Keratinocyte (primary cell): Measurements from ENCODE around the gene GPAT3. TPM values are rescaled to one million over a fixed set of nuclear protein-coding genes. Genes with fewer than 3 reads are reported as not detected.

Experiments used
- DNase-seq: peaks from one replicate; pipeline ENCODE4 v3.0.0-alpha.2; 2011; ENCODE audit warnings: low read depth, missing footprints, low spot score
- FAIRE-seq: peaks from 2 replicates; lab custom pipeline; 2011; peaks lifted over from hg19 to GRCh38; lab: Jason Lieb, UNC
- H2AFZ ChIP-seq: 2 replicates; pipeline ENCODE4 v1.6.0; 2012; ENCODE audit warnings: low read length, control low read depth, inconsistent platforms; ENCODE audit not compliant: control insufficient read depth
- H3K27ac ChIP-seq: 2 replicates; pipeline ENCODE4 v1.5.1; 2011; ENCODE audit warnings: low read length; ENCODE audit not compliant: control insufficient read depth, insufficient read depth
- H3K27me3 ChIP-seq: 3 replicates; pipeline ENCODE4 v1.6.0; 2011; ENCODE audit warnings: low read length; ENCODE audit not compliant: control insufficient read depth, insufficient read depth; ENCODE audit errors: extremely low read depth
- H3K36me3 ChIP-seq, 2 experiments: 2 replicates in 1 of 2; 3 replicates in 1 of 2; pipeline ENCODE4 v1.5.1; 2011; ENCODE audit warnings: low read length in 2 of 2, mild to moderate bottlenecking in 1 of 2; ENCODE audit not compliant: control insufficient read depth in 2 of 2, insufficient read depth in 2 of 2; ENCODE audit errors: extremely low read depth in 1 of 2
- H3K4me1 ChIP-seq: 3 replicates; pipeline ENCODE4 v1.5.1; 2011; ENCODE audit warnings: low read length; ENCODE audit not compliant: control insufficient read depth, insufficient read depth; ENCODE audit errors: extremely low read depth
- H3K4me2 ChIP-seq: 3 replicates; pipeline ENCODE4 v1.6.0; 2011; ENCODE audit warnings: low read depth, low read length; ENCODE audit not compliant: control insufficient read depth, insufficient read depth; ENCODE audit errors: extremely low read depth
- H3K4me3 ChIP-seq, 3 experiments: fragments of 200-600 bp in 1 of 3; sonication (generic) in 1 of 3; 2 replicates in 2 of 3; 3 replicates in 1 of 3; pipeline ENCODE4 v1.5.1; 2011 to 2016; ENCODE audit warnings: low read length in 3 of 3, mild to moderate bottlenecking in 3 of 3, control low read depth in 2 of 3, inconsistent platforms in 1 of 3, low read depth in 1 of 3, mixed read lengths in 1 of 3, mixed run types in 1 of 3, moderate library complexity in 1 of 3; ENCODE audit not compliant: control insufficient read depth in 2 of 3, insufficient read depth in 2 of 3; ENCODE audit errors: extremely low read depth in 1 of 3
- H3K79me2 ChIP-seq: 2 replicates; pipeline ENCODE4 v1.6.0; 2012; ENCODE audit warnings: low read length; ENCODE audit not compliant: control insufficient read depth, insufficient read depth
- H3K9ac ChIP-seq: 3 replicates; pipeline ENCODE4 v1.6.0; 2011; ENCODE audit warnings: low read length; ENCODE audit not compliant: control insufficient read depth, insufficient read depth; ENCODE audit errors: extremely low read depth
- H3K9me1 ChIP-seq: 3 replicates; pipeline ENCODE4 v1.6.0; 2011; ENCODE audit warnings: low read length; ENCODE audit not compliant: control insufficient read depth, insufficient read depth; ENCODE audit errors: extremely low read depth
- H3K9me3 ChIP-seq: 2 replicates; pipeline ENCODE4 v1.5.1; 2012; ENCODE audit warnings: low read depth, low read length; ENCODE audit not compliant: control insufficient read depth
- H4K20me1 ChIP-seq: 3 replicates; pipeline ENCODE4 v1.6.0; 2011; ENCODE audit warnings: low read length; ENCODE audit not compliant: control insufficient read depth, insufficient read depth; ENCODE audit errors: extremely low read depth
- CTCF ChIP-seq, 3 experiments: IDR thresholded peaks in 1 of 3; conservative IDR thresholded peaks in 1 of 3; optimal IDR thresholded peaks in 1 of 3; 2 replicates in 2 of 3; 3 replicates in 1 of 3; pipeline versions ENCODE3 to v1.5.1; 2011; ENCODE audit warnings: low read length in 3 of 3, mild to moderate bottlenecking in 3 of 3, moderate library complexity in 2 of 3, control low read depth in 1 of 3, inconsistent platforms in 1 of 3; ENCODE audit not compliant: insufficient read depth in 2 of 3; ENCODE audit errors: extremely low read depth in 1 of 3
- EZH2 ChIP-seq: IDR thresholded peaks from one replicate; pipeline ENCODE4 v1.6.1; 2012; ENCODE audit warnings: inconsistent platforms, mild to moderate bottlenecking, low read length, moderate library complexity
- dilution Hi-C: fragments of 300-500 bp; cut with MboI; formaldehyde crosslinking; loops from one replicate; pipeline ENCODE4 v1.7.0; 2020; ENCODE audit warnings: low sequenced_read_pairs; ENCODE audit not compliant: extremely low pct_ligation_motif_present
- polyA plus RNA-seq, 5 experiments: library from polyadenylated mRNA; depleted of rRNA in 3 of 5; stranded (reverse) in 3 of 5; stranded (forward) in 1 of 5; unstranded in 1 of 5; fragments of >200 nt; gene quantifications; 1 replicate in 1 of 5; 2 replicates in 3 of 5; 3 replicates in 1 of 5; pipeline versions ENCODE4 v1.2.1 to v1.2.3, GENCODE V29; 2011 to 2012; ENCODE audit warnings: missing spikeins in 2 of 5, low read depth in 1 of 5, low replicate concordance in 1 of 5

Gene GPAT3
- polyA plus RNA-seq, 1 donor (not counting 4 experiments of a cell fraction or from before 2014, with no cell fraction given): 2.4 TPM

DNA sequence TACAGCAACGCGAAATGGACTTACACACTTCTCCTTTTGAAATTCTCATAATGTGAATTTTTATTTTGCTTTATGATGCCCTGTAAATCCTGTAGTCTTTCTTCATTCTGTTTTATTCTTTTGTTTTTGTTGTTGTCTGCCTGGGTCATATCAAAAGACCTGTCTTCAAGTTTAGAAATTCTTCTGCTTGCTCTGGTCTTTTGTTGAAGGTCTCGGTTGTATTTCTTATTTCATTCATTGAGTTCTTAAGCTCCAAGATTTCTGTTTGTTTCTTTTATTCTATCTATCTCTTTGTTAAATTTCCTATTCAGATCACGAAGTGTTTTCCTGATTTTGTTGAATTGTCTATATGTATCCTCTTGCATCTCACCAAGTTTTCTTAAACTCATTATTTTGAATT is 78.1 kb downstream of the GPAT3 start:
- dilution Hi-C loops: no loop called here
- no peaks in the 10 kb centered on the region for H3K9me3 ChIP-seq
- H3K9ac ChIP-seq: no peak overlapping the region
- H2AFZ ChIP-seq: no peak overlapping the region
- no peaks in the 10 kb centered on the region for H4K20me1 ChIP-seq
- no peaks in the 10 kb centered on the region for H3K79me2 ChIP-seq
- DNase-seq (no peak), FAIRE-seq (no peak)
- no peak overlapping the region for H3K4me2 ChIP-seq
- no peaks in the 10 kb centered on the region for H3K36me3 ChIP-seq
- no peak overlapping the region for H3K4me3 ChIP-seq
- TF ChIP-seq CTCF (optimal IDR thresholded peaks at IDR 0.05 in 1 of 3, IDR thresholded peaks at IDR 0.05 in 1 of 3, conservative IDR thresholded peaks at IDR 0.05 in 1 of 3; ENCODE audit: extremely low read depth in 1 of 3, insufficient read depth in 2 of 3, low read length in 3 of 3): no peak
- TF ChIP-seq EZH2: no peak
- H3K27ac ChIP-seq: no peak overlapping the region
- peaks cover 14% of the 10 kb centered on the region for H3K4me1 ChIP-seq
- no peaks in the 10 kb centered on the region for H3K27me3 ChIP-seq
- no peaks in the 10 kb centered on the region for H3K9me1 ChIP-seq

- no peaks in the 10 kb centered on the region for H3K9me1 ChIP-seq
- no peak overlapping the region for H2AFZ ChIP-seq
- no peak overlapping the region for H3K4me3 ChIP-seq
- no peak overlapping the region for H3K9ac ChIP-seq
- no peak for TF ChIP-seq CTCF (optimal IDR thresholded peaks at IDR 0.05 in 1 of 3, IDR thresholded peaks at IDR 0.05 in 1 of 3, conservative IDR thresholded peaks at IDR 0.05 in 1 of 3; ENCODE audit: extremely low read depth in 1 of 3, insufficient read depth in 2 of 3, low read length in 3 of 3)
- no peak for TF ChIP-seq EZH2
- H3K4me1 ChIP-seq: peaks cover 21% of the 10 kb centered on the region
- H3K9me3 ChIP-seq: peaks cover 4% of the 10 kb centered on the region
- H3K27me3 ChIP-seq: no peaks in the 10 kb centered on the region
- H4K20me1 ChIP-seq: no peaks in the 10 kb centered on the region
- dilution Hi-C loops: no loop called here
- H3K27ac ChIP-seq: no peak overlapping the region
- H3K4me2 ChIP-seq: no peak overlapping the region
- no peak for DNase-seq
- no peak for FAIRE-seq
- no peaks in the 10 kb centered on the region for H3K79me2 ChIP-seq
- H3K36me3 ChIP-seq: no peaks in the 10 kb centered on the region
Measured at GRCh38 chr4:83616252-83616651, 80.3 kb downstream of the GPAT3 start.
